Stomach (tissue), 9 donors: ENCODE measurements around the gene CDC25A. TPM values are rescaled to one million over a fixed set of nuclear protein-coding genes. Genes with fewer than 3 reads are reported as not detected.

Experiments
- DNase-seq, 2 donors: peaks; one replicate each; pipeline versions ENCODE4 v3.0.0 to v3.0.0-alpha.2; 2013 to 2019
- H3K27ac ChIP-seq, 5 donors: fragments of 200-600 bp in 4 of 5; sonication (generic) in 4 of 5; one replicate each; pipeline ENCODE4 v1.5.1; 2013 to 2019; ENCODE audit warnings: mild to moderate bottlenecking in 1 of 5, moderate library complexity in 1 of 5
- H3K27me3 ChIP-seq, 3 donors: fragments of 200-600 bp; sonication (generic); one replicate each; pipeline ENCODE4 v1.5.1; 2017 to 2019; ENCODE audit warnings: mixed run types in 1 of 3
- H3K36me3 ChIP-seq, 4 donors: fragments of 200-600 bp; sonication (generic); 1 replicate in 3 of 4; 2 replicates in 1 of 4; pipeline ENCODE4 v1.5.1; 2016 to 2019
- H3K4me1 ChIP-seq, 4 donors: fragments of 200-600 bp; sonication (generic); one replicate each; pipeline ENCODE4 v1.5.1; 2016 to 2019
- H3K4me3 ChIP-seq, 4 donors: fragments of 200-600 bp; sonication (generic) in 3 of 4; one replicate each; pipeline ENCODE4 v1.5.1; 2016 to 2019; ENCODE audit warnings: mild to moderate bottlenecking in 1 of 4
- H3K9me3 ChIP-seq, 4 donors: fragments of 200-600 bp; sonication (generic); one replicate each; pipeline ENCODE4 v1.5.1; 2016 to 2019
- CTCF ChIP-seq, 7 experiments: fragments of 450-650 bp in 4 of 7; fragments of 200-600 bp in 3 of 7; sonication (generic) in 3 of 7; IDR thresholded peaks; one replicate each; pipeline ENCODE4 v1.5.1; 2016 to 2019; ENCODE audit warnings: antibody characterized with exemption in 7 of 7, control low read depth in 2 of 7, mild to moderate bottlenecking in 1 of 7
- EP300 ChIP-seq: sonication (generic); formaldehyde crosslinking; IDR thresholded peaks from one replicate; pipeline ENCODE4 v1.6.1; 2017; ENCODE audit warnings: antibody characterized with exemption
- POLR2A ChIP-seq, 4 donors: fragments of 450-650 bp; IDR thresholded peaks; one replicate each; pipeline ENCODE4 v1.6.1; 2016; ENCODE audit warnings: antibody characterized with exemption in 4 of 4, control low read depth in 2 of 4, mild to moderate bottlenecking in 1 of 4, moderate library complexity in 1 of 4
- POLR2AphosphoS5 ChIP-seq, 3 donors: sonication (generic); formaldehyde crosslinking; IDR thresholded peaks; one replicate each; pipeline ENCODE4 v1.6.1; 2016; ENCODE audit warnings: antibody characterized with exemption in 3 of 3
- WGBS, 5 donors: extraction: QIAGEN DNeasy Blood & Tissue Kit in 3 of 5; methylation state at CpG; one replicate each; pipeline versions ENCODE4 v1.1.5 to v1.1.7; 2013 to 2018; 5-methylcytosine and 5-hydroxymethylcytosine counted together
- intact Hi-C: fragments of 100-400 bp; cut with DNase I; formaldehyde crosslinking; loops from one replicate; pipeline ENCODE4 v1.15.1; 2023; ENCODE audit warnings: low total_unique reads
- polyA plus RNA-seq, 3 donors: library from polyadenylated mRNA; stranded (reverse); fragments of 200-250 nt; gene quantifications; one replicate each; pipeline ENCODE4 v1.2.3, GENCODE V29; 2013
- total RNA-seq, 5 donors: library from RNA; depleted of rRNA; stranded (reverse); fragments of >200 nt; gene quantifications; one replicate each; pipeline versions ENCODE4 v1.1.0 to v1.2.3, GENCODE V29; 2014 to 2016
- donor health status: healthy with polysubstance abuse.
- donor health status: Bipolar disorder and iron deficiency.
- donor health status: healthy.

The CDC25A gene
- total and polyA plus RNA-seq, 8 donors, result 1.1 to 5.7 (median 1.5) TPM

GRCh38 chr3:48187579-48188265 lies 495 bp downstream of the CDC25A start:
- intact Hi-C loops, result no loop called here
- Histone ChIP-seq H3K36me3 (peaks cover 0 to 13% (median 5%) of the 10 kb centered on the region in 4 donors), H3K27ac (peak overlapping the region in 4 of 5 donors; percentile 51 to 81 (median 66)), H3K9me3 (no peaks in the 10 kb centered on the region), H3K27me3 (no peaks in the 10 kb centered on the region), H3K4me1 (peaks cover 14 to 30% (median 24%) of the 10 kb centered on the region in 4 donors), H3K4me3 (peak overlapping the region; percentile 61 to 99 (median 88))
- 0 to 1% (median 1%) methylated on average over 30 to 87 of the region's 87 CpGs for WGBS, 5 donors
- peak; percentile 50 to 85 for DNase-seq
- TF ChIP-seq EP300 (no peak), CTCF (IDR thresholded peaks at IDR 0.05) (no peak), POLR2AphosphoS5 (IDR thresholded peaks at IDR 0.05) (no peak), POLR2A (IDR thresholded peaks at IDR 0.05) (no peak)

DNA sequence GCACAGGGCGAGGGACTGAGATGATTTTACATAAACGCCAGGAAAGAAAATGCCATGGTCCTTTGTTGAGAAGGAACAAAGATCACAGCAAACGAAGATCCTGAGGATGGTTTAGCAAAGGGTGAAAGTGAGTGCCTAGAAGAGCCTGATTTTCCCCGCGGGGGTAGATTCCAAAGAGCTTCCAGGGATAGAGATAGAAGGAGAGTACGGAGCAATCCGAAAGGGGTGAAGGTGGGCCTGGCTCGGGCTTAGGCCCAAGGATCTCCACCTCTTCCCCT lies 977 bp downstream of the CDC25A start:
- Histone ChIP-seq H3K9me3 (no peaks in the 10 kb centered on the region), H3K4me1 (peaks cover 14 to 30% (median 24%) of the 10 kb centered on the region in 4 donors), H3K27ac (peak overlapping the region in 3 of 5 donors; percentile 52 to 81 (median 80)), H3K4me3 (peak overlapping the region; percentile 61 to 99 (median 88)), H3K36me3 (peaks cover 0 to 18% (median 7%) of the 10 kb centered on the region in 4 donors), H3K27me3 (no peaks in the 10 kb centered on the region)
- TF ChIP-seq EP300, result no peak
- no peak for TF ChIP-seq CTCF (IDR thresholded peaks at IDR 0.05)
- no peak for TF ChIP-seq POLR2AphosphoS5 (IDR thresholded peaks at IDR 0.05)
- no peak for TF ChIP-seq POLR2A (IDR thresholded peaks at IDR 0.05)
- DNase-seq, result no peak
- intact Hi-C loops, result no loop called here
- WGBS, 5 donors, result 8 to 12% (median 10%) methylated on average over 8 of the region's 8 CpGs

DNA sequence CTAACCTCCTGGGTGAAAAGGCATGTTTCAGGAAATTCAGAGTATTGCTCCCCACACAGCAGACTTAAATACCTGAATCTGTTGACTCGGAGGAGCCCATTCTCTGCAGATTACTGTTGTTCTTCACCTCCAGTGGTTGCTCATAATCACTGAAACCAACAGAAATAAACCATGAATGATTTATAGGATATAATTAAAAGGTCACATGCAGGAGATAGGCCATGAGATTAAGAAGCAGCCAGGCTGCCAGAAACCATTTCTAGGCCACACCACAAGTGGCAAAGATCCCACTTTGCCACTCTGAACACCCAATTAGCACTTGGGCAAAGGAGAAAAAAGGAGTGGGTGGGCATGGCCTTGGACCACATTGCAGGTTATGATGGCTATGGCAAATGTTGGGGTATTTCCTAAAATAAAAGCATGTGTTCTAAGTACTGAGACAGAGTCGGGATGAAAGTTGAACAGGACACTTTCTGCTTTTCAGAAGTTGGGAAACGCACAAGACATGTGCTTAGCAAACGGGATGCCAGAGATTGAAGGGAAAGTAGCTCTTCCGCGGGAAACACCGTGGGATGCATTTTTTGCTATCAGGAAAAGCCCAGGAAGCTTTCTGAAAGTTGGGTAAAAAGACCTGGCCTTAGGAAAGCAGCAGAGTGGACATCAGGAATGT lies 1.5 kb downstream of the CDC25A start:
- peaks cover 14 to 30% (median 24%) of the 10 kb centered on the region in 4 donors for H3K4me1 ChIP-seq
- DNase-seq, result no peak
- WGBS, 5 donors, result 19 to 32% (median 30%) methylated on average over 7 of the region's 7 CpGs
- H3K36me3 ChIP-seq, result peaks cover 0 to 23% (median 12%) of the 10 kb centered on the region in 4 donors
- no peaks in the 10 kb centered on the region for H3K27me3 ChIP-seq
- peak overlapping the region; percentile 61 to 99 (median 88) for H3K4me3 ChIP-seq
- TF ChIP-seq EP300 (no peak), CTCF (IDR thresholded peaks at IDR 0.05) (no peak), POLR2A (IDR thresholded peaks at IDR 0.05) (no peak), POLR2AphosphoS5 (IDR thresholded peaks at IDR 0.05) (no peak)
- intact Hi-C loops, result no loop called here
- H3K9me3 ChIP-seq, result no peaks in the 10 kb centered on the region
- peak overlapping the region in 1 of 5 donors; percentile 81 for H3K27ac ChIP-seq

- intact Hi-C loops, result no loop called here
- Histone ChIP-seq H3K4me1 (peaks cover 14 to 30% (median 24%) of the 10 kb centered on the region in 4 donors), H3K9me3 (no peaks in the 10 kb centered on the region), H3K27me3 (no peaks in the 10 kb centered on the region), H3K4me3 (no peak overlapping the region), H3K36me3 (peaks cover 0 to 35% (median 17%) of the 10 kb centered on the region in 4 donors), H3K27ac (no peak overlapping the region)
- WGBS, 5 donors, result 77 to 87% (median 81%) methylated on average over 4 of the region's 4 CpGs
- no peak for DNase-seq
- TF ChIP-seq CTCF (IDR thresholded peaks at IDR 0.05) (no peak), POLR2AphosphoS5 (IDR thresholded peaks at IDR 0.05) (no peak), POLR2A (IDR thresholded peaks at IDR 0.05) (no peak), EP300 (no peak)
These were observed 3.1 kb downstream of the CDC25A start for GRCh38 chr3:48185129-48185528.
